Measurements from ENCODE around the gene SULT1A1. TPM values are rescaled to one million over a fixed set of nuclear protein-coding genes. Genes with fewer than 3 reads are reported as not detected.
A peak's percentile ranks its signal among the peaks of the same experiment; 100 is the strongest.

Gene SULT1A1
- total and polyA plus RNA-seq, 2 of the 13 experiments (the other 11 are each of a cell fraction or from before 2014, with no cell fraction given) = 114 to 147 TPM

DNA sequence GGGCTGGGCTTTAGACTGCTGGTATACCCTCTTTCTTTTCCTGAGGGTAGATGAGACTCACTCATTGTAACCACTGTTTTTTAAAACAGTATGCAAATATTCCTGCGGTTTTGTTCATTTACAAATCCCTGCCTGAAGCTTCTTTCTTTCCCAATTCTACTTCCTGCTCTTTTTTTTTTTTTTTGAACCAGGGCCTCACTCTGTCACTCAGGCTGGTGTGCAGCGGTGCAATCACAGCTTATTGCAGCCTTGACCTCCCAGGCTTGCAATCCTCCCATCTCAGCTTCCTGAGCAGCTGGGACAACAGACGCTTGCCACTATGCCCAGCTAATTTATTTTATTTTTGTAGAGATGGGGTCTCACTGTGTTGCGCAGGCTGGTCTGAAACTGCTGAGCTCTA is 8.0 kb upstream of the SULT1A1 start (continued):
- TF ChIP-seq, protein P1, sequence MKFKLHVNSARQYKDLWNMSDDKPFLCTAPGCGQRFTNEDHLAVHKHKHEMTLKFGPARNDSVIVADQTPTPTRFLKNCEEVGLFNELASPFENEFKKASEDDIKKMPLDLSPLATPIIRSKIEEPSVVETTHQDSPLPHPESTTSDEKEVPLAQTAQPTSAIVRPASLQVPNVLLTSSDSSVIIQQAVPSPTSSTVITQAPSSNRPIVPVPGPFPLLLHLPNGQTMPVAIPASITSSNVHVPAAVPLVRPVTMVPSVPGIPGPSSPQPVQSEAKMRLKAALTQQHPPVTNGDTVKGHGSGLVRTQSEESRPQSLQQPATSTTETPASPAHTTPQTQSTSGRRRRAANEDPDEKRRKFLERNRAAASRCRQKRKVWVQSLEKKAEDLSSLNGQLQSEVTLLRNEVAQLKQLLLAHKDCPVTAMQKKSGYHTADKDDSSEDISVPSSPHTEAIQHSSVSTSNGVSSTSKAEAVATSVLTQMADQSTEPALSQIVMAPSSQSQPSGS (CRISPR knock-in tag; IDR thresholded peaks at IDR 0.05) = no peak
- no peak for TF ChIP-seq ZNF569 (CRISPR knock-in tag; IDR thresholded peaks at IDR 0.05; ENCODE audit: borderline replicate concordance)
- TF ChIP-seq, protein P2, sequence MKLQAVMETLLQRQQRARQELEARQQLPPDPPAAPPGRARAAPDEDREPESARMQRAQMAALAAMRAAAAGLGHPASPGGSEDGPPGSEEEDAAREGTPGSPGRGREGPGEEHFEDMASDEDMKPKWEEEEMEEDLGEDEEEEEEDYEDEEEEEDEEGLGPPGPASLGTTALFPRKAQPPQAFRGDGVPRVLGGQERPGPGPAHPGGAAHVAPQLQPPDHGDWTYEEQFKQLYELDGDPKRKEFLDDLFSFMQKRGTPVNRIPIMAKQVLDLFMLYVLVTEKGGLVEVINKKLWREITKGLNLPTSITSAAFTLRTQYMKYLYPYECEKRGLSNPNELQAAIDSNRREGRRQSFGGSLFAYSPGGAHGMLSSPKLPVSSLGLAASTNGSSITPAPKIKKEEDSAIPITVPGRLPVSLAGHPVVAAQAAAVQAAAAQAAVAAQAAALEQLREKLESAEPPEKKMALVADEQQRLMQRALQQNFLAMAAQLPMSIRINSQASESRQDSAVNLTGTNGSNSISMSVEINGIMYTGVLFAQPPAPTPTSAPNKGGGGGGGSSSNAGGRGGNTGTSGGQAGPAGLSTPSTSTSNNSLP (IDR thresholded peaks at IDR 0.05; ENCODE audit: low read depth, low read length) = no peak
- TF ChIP-seq, protein P3, sequence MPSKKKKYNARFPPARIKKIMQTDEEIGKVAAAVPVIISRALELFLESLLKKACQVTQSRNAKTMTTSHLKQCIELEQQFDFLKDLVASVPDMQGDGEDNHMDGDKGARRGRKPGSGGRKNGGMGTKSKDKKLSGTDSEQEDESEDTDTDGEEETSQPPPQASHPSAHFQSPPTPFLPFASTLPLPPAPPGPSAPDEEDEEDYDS (CRISPR knock-in tag; IDR thresholded peaks at IDR 0.05) = no peak
- TF ChIP-seq, protein P4, sequence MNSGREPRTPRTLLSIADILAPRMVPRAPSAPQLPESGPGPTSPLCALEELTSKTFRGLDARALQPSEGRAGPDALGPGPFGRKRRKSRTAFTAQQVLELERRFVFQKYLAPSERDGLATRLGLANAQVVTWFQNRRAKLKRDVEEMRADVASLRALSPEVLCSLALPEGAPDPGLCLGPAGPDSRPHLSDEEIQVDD (CRISPR knock-in tag; IDR thresholded peaks at IDR 0.05; ENCODE audit: borderline replicate concordance) = no peak
- no peak for TF ChIP-seq KLF13 (CRISPR knock-in tag; IDR thresholded peaks at IDR 0.05)
- TF ChIP-seq ZNF234 (CRISPR knock-in tag; conservative IDR thresholded peaks at IDR 0.05) = no peak
- TF ChIP-seq, protein P5, sequence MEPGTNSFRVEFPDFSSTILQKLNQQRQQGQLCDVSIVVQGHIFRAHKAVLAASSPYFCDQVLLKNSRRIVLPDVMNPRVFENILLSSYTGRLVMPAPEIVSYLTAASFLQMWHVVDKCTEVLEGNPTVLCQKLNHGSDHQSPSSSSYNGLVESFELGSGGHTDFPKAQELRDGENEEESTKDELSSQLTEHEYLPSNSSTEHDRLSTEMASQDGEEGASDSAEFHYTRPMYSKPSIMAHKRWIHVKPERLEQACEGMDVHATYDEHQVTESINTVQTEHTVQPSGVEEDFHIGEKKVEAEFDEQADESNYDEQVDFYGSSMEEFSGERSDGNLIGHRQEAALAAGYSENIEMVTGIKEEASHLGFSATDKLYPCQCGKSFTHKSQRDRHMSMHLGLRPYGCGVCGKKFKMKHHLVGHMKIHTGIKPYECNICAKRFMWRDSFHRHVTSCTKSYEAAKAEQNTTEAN (CRISPR knock-in tag; conservative IDR thresholded peaks at IDR 0.05) = no peak
- no peak for TF ChIP-seq NFYB (CRISPR knock-in tag; IDR thresholded peaks at IDR 0.05)
- no peak for TF ChIP-seq KLF12 (CRISPR knock-in tag; IDR thresholded peaks at IDR 0.05; ENCODE audit: borderline replicate concordance)
- TF ChIP-seq, protein P6, sequence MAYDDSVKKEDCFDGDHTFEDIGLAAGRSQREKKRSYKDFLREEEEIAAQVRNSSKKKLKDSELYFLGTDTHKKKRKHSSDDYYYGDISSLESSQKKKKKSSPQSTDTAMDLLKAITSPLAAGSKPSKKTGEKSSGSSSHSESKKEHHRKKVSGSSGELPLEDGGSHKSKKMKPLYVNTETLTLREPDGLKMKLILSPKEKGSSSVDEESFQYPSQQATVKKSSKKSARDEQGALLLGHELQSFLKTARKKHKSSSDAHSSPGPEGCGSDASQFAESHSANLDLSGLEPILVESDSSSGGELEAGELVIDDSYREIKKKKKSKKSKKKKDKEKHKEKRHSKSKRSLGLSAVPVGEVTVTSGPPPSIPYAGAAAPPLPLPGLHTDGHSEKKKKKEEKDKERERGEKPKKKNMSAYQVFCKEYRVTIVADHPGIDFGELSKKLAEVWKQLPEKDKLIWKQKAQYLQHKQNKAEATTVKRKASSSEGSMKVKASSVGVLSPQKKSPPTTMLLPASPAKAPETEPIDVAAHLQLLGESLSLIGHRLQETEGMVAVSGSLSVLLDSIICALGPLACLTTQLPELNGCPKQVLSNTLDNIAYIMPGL (CRISPR knock-in tag; IDR thresholded peaks at IDR 0.05; ENCODE audit: borderline replicate concordance in 1 of 2, low read depth in 1 of 2) = no peak
- TF ChIP-seq, protein P7, sequence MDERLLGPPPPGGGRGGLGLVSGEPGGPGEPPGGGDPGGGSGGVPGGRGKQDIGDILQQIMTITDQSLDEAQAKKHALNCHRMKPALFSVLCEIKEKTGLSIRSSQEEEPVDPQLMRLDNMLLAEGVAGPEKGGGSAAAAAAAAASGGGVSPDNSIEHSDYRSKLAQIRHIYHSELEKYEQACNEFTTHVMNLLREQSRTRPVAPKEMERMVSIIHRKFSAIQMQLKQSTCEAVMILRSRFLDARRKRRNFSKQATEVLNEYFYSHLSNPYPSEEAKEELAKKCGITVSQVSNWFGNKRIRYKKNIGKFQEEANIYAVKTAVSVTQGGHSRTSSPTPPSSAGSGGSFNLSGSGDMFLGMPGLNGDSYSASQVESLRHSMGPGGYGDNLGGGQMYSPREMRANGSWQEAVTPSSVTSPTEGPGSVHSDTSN (CRISPR knock-in tag; IDR thresholded peaks at IDR 0.05) = peak; percentile 40; the same call in 1 of the 2 replicates
- peak; percentile 84 for TF ChIP-seq RARA (CRISPR knock-in tag; IDR thresholded peaks at IDR 0.05)
- TF ChIP-seq, protein P8, sequence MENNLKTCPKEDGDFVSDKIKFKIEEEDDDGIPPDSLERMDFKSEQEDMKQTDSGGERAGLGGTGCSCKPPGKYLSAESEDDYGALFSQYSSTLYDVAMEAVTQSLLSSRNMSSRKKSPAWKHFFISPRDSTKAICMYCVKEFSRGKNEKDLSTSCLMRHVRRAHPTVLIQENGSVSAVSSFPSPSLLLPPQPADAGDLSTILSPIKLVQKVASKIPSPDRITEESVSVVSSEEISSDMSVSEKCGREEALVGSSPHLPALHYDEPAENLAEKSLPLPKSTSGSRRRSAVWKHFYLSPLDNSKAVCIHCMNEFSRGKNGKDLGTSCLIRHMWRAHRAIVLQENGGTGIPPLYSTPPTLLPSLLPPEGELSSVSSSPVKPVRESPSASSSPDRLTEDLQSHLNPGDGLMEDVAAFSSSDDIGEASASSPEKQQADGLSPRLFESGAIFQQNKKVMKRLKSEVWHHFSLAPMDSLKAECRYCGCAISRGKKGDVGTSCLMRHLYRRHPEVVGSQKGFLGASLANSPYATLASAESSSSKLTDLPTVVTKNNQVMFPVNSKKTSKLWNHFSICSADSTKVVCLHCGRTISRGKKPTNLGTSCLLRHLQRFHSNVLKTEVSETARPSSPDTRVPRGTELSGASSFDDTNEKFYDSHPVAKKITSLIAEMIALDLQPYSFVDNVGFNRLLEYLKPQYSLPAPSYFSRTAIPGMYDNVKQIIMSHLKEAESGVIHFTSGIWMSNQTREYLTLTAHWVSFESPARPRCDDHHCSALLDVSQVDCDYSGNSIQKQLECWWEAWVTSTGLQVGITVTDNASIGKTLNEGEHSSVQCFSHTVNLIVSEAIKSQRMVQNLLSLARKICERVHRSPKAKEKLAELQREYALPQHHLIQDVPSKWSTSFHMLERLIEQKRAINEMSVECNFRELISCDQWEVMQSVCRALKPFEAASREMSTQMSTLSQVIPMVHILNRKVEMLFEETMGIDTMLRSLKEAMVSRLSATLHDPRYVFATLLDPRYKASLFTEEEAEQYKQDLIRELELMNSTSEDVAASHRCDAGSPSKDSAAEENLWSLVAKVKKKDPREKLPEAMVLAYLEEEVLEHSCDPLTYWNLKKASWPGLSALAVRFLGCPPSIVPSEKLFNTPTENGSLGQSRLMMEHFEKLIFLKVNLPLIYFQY (CRISPR knock-in tag; IDR thresholded peaks at IDR 0.05; ENCODE audit: borderline replicate concordance) = no peak
- no peak for TF ChIP-seq TMF1 (CRISPR knock-in tag; IDR thresholded peaks at IDR 0.05; ENCODE audit: low read depth)
- TF ChIP-seq ZBTB7A (CRISPR knock-in tag; IDR thresholded peaks at IDR 0.05) = no peak
